PC-3 (cell line): ENCODE results near the gene ZNF648. TPM values are rescaled to one million over a fixed set of nuclear protein-coding genes. Genes with fewer than 3 reads are reported as not detected.

Source experiments
- ATAC-seq: fragments of 200-7000 bp; cut with Tn5 transposase; 2 replicates; pipeline ENCODE4 v1.9.1; 2020; ENCODE audit warnings: mild to moderate bottlenecking, moderate library complexity
- BruUV-seq: library from RNA; stranded (reverse); fragments of 400-500 nt; replicated peaks from 2 replicates; lab custom pipeline; 2021; lab: Mats Ljungman, UMichigan
- CTCF ChIA-PET: fragments of 300-600 bp; sonication (Branson Sonifier 250); formaldehyde crosslinking; loops from one replicate; lab custom pipeline; 2022; ENCODE audit warnings: antibody characterized with exemption; lab: Charles Lee
- POLR2A ChIA-PET: fragments of 300-600 bp; sonication (Branson Sonifier 250); formaldehyde crosslinking; loops from one replicate; lab custom pipeline; 2022; ENCODE audit warnings: antibody characterized with exemption; ENCODE audit not compliant: unreplicated experiment; lab: Charles Lee
- DNase-seq: peaks from one replicate; pipeline ENCODE4 v3.0.0-alpha.2; 2015
- H2AFZ ChIP-seq: fragments of 300-600 bp; sonication (generic); 2 replicates; pipeline ENCODE4 v1.6.0; 2016; ENCODE audit warnings: antibody characterized with exemption, low read length
- H3F3A ChIP-seq: fragments of 300-600 bp; sonication (generic); one replicate; pipeline ENCODE4 v1.6.0; 2017; ENCODE audit warnings: antibody characterized with exemption, low read length, control low read depth, mild to moderate bottlenecking; ENCODE audit not compliant: unreplicated experiment
- H3K27ac ChIP-seq: fragments of 300-600 bp; sonication (generic); 2 replicates; pipeline ENCODE4 v1.5.1; 2016; ENCODE audit warnings: mild to moderate bottlenecking, low read length
- H3K27me3 ChIP-seq: fragments of 300-600 bp; sonication (generic); 2 replicates; pipeline ENCODE4 v1.6.1; 2016; ENCODE audit warnings: low read length, mixed read lengths
- H3K36me3 ChIP-seq: fragments of 300-600 bp; sonication (generic); 2 replicates; pipeline ENCODE4 v1.6.1; 2016; ENCODE audit warnings: low read depth, mixed run types, low read length, mixed read lengths
- H3K4me1 ChIP-seq: fragments of 300-600 bp; sonication (generic); 2 replicates; pipeline ENCODE4 v1.5.1; 2016; ENCODE audit warnings: low read length; ENCODE audit not compliant: insufficient read depth
- H3K4me2 ChIP-seq: fragments of 300-600 bp; sonication (generic); 2 replicates; pipeline ENCODE4 v1.6.0; 2016; ENCODE audit warnings: low read length
- H3K4me3 ChIP-seq: fragments of 300-600 bp; sonication (generic); 2 replicates; pipeline ENCODE4 v1.5.1; 2016; ENCODE audit warnings: mild to moderate bottlenecking, low read length, mixed read lengths
- H3K79me2 ChIP-seq: fragments of 300-600 bp; sonication (generic); 2 replicates; pipeline ENCODE4 v1.6.1; 2017; ENCODE audit warnings: low read length, mixed read lengths
- H3K9ac ChIP-seq: fragments of 300-600 bp; sonication (generic); 2 replicates; pipeline ENCODE4 v1.6.0; 2016; ENCODE audit warnings: mild to moderate bottlenecking, low read length
- H3K9me2 ChIP-seq: fragments of 300-600 bp; sonication (generic); replicated peaks from 2 replicates; pipeline ENCODE4 v1.6.1; 2016; ENCODE audit warnings: mixed run types, low read length, mixed read lengths
- H3K9me3 ChIP-seq: fragments of 300-600 bp; sonication (generic); 2 replicates; pipeline ENCODE4 v1.6.1; 2016; ENCODE audit warnings: low read length, mixed read lengths
- H4K20me1 ChIP-seq: fragments of 300-600 bp; sonication (generic); 2 replicates; pipeline ENCODE4 v1.6.1; 2016; ENCODE audit warnings: low read length, mixed read lengths
- EZH2 ChIP-seq: fragments of 300-600 bp; sonication (generic); IDR thresholded peaks from one replicate; pipeline ENCODE4 v1.6.1; 2017; ENCODE audit warnings: antibody characterized with exemption, mild to moderate bottlenecking, low read length; ENCODE audit not compliant: unreplicated experiment
- EZH2phosphoT487 ChIP-seq: fragments of 300-600 bp; sonication (generic); IDR thresholded peaks from 2 replicates; pipeline ENCODE4 v1.6.1; 2018; ENCODE audit warnings: mild to moderate bottlenecking, antibody characterized with exemption, low read length, borderline replicate concordance
- intact Hi-C: fragments of 100-400 bp; cut with micrococcal nuclease; formaldehyde crosslinking; loops from 2 replicates; pipeline ENCODE4 v1.9.0; 2023
- total RNA-seq: library from RNA; depleted of rRNA; stranded (reverse); fragments of >200 nt; gene quantifications from 2 replicates; pipeline ENCODE4 v1.2.3, GENCODE V29; 2014
- TF ChIP-seq, protein P1 (sequence below): fragments of 300-600 bp; sonication (generic); conservative IDR thresholded peaks from 2 replicates; pipeline ENCODE4 v1.5.1; 2017; ENCODE audit warnings: antibody characterized with exemption, low read depth, mild to moderate bottlenecking, low read length

Gene ZNF648
- total RNA-seq, 1 experiment from 2014 or later, result not detected

DNA sequence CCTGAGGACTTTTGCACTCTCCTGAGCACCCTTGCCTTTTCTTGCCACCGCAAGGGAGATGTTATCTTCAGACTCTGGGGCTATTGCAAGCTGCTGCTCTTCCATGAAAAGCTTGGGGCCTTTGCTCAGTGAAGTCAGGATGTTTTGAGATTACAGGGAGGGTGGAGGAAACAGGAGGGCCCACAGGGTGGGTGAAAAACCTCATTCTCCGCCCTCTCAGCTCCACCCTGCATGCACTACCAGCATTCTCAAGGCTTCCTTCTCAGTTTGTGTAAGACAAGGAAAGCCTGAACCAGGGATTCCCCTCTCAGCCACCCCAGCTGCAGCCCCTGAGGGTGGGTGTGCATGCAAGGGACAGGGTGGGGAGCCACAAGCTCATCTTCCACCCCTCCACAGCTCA lies 25.8 kb upstream of the ZNF648 start:
- Histone ChIP-seq H3K27ac (no peak overlapping the region), H3K79me2 (no peaks in the 10 kb centered on the region), H4K20me1 (no peaks in the 10 kb centered on the region), H3K9me2 (no peaks in the 10 kb centered on the region), H3K27me3 (no peaks in the 10 kb centered on the region), H3K4me2 (no peak overlapping the region), H3F3A (no peaks in the 10 kb centered on the region), H3K4me3 (no peak overlapping the region), H3K4me1 (peaks cover 15% of the 10 kb centered on the region), H2AFZ (no peak overlapping the region), H3K9me3 (no peaks in the 10 kb centered on the region), H3K36me3 (no peaks in the 10 kb centered on the region), H3K9ac (no peak overlapping the region)
- CTCF ChIA-PET, result no interaction called here
- BruUV-seq, result no TSS peak
- intact Hi-C loops, result loop anchor here (10.0 kb wide), 4 partner anchors 97 to 697 kb away; partner anchors contain the start of gene NPL
- no peak for DNase-seq
- TF ChIP-seq EZH2phosphoT487 (no peak), EZH2 (no peak)
- TF ChIP-seq, protein P1, sequence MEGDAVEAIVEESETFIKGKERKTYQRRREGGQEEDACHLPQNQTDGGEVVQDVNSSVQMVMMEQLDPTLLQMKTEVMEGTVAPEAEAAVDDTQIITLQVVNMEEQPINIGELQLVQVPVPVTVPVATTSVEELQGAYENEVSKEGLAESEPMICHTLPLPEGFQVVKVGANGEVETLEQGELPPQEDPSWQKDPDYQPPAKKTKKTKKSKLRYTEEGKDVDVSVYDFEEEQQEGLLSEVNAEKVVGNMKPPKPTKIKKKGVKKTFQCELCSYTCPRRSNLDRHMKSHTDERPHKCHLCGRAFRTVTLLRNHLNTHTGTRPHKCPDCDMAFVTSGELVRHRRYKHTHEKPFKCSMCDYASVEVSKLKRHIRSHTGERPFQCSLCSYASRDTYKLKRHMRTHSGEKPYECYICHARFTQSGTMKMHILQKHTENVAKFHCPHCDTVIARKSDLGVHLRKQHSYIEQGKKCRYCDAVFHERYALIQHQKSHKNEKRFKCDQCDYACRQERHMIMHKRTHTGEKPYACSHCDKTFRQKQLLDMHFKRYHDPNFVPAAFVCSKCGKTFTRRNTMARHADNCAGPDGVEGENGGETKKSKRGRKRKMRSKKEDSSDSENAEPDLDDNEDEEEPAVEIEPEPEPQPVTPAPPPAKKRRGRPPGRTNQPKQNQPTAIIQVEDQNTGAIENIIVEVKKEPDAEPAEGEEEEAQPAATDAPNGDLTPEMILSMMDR, result no peak
- ATAC-seq, result no peak
- POLR2A ChIA-PET, result no interaction called here

DNA sequence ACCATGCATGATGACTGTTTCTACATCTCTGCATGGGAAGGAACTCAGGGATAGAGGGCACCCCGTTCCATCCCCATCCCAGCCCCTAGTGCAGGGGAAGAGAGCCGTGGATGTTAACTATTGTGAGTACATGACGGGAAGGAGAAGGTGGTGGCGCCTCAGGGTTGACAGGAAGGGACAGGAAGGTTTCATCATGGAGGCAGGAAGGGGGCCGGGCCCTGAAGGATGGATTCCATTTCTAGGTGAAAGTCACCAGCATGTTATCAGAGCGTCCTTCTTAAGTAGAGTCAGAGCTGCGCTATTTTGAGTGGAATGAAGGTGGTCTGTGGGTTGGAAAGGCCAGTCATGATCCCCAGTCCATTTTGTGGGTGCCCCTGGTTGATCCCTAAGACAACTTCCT lies 25.1 kb upstream of the ZNF648 start:
- no peak for ATAC-seq

DNA sequence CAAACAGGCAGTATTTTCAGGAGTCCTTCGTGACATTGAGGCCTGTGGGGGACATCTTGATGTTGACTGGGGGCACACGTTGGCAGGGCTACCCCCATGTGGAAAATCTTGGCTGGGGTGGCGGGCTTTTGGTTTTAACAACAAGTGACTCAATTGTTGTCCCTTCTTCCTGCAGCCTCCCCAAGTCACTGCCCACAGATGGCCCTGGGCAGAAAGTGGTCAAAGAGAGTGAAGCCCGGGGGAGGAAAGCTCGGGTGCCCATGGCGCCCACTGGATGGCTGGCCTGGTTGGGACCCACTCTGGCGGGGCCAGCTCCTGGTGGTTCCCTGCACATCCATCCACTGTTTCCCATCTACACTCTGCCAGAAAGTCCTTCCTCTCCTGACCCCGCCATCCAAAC lies 24.6 kb upstream of the ZNF648 start:
- H3F3A ChIP-seq, result no peaks in the 10 kb centered on the region
- DNase-seq (no peak), ATAC-seq (no peak)
- H3K4me2 ChIP-seq, result no peak overlapping the region
- H3K36me3 ChIP-seq, result no peaks in the 10 kb centered on the region
- H3K4me3 ChIP-seq, result no peak overlapping the region
- no peak overlapping the region for H3K27ac ChIP-seq
- H2AFZ ChIP-seq, result no peak overlapping the region
- no peak for TF ChIP-seq EZH2phosphoT487
- TF ChIP-seq EZH2, result no peak
- TF ChIP-seq, protein P1, result no peak
- ChIA-PET POLR2A (no interaction called here), CTCF (no interaction called here)
- H3K27me3 ChIP-seq, result no peaks in the 10 kb centered on the region
- no peaks in the 10 kb centered on the region for H3K9me3 ChIP-seq
- no peaks in the 10 kb centered on the region for H4K20me1 ChIP-seq
- no TSS peak for BruUV-seq
- peaks cover 15% of the 10 kb centered on the region for H3K4me1 ChIP-seq
- intact Hi-C loops, result loop anchor here (10.0 kb wide), 4 partner anchors 99 to 699 kb away; partner anchors contain the start of gene NPL
- H3K9ac ChIP-seq, result no peak overlapping the region
- no peaks in the 10 kb centered on the region for H3K9me2 ChIP-seq
- no peaks in the 10 kb centered on the region for H3K79me2 ChIP-seq

More for the DNA sequence above, 25.1 kb upstream of the ZNF648 start:
- H3K9ac ChIP-seq, result no peak overlapping the region
- BruUV-seq, result no TSS peak
- H3K79me2 ChIP-seq, result no peaks in the 10 kb centered on the region
- POLR2A ChIA-PET, result no interaction called here
- H3K4me3 ChIP-seq, result no peak overlapping the region
- H3K36me3 ChIP-seq, result no peaks in the 10 kb centered on the region
- peaks cover 15% of the 10 kb centered on the region for H3K4me1 ChIP-seq
- no peaks in the 10 kb centered on the region for H3K27me3 ChIP-seq
- no peaks in the 10 kb centered on the region for H4K20me1 ChIP-seq
- H2AFZ ChIP-seq, result no peak overlapping the region
- no peak overlapping the region for H3K27ac ChIP-seq
- CTCF ChIA-PET, result no interaction called here
- H3K9me2 ChIP-seq, result no peaks in the 10 kb centered on the region
- H3K4me2 ChIP-seq, result no peak overlapping the region
- intact Hi-C loops, result loop anchor here (10.0 kb wide), 4 partner anchors 98 to 698 kb away; partner anchors contain the start of gene NPL
- TF ChIP-seq, protein P1, result no peak
- TF ChIP-seq EZH2, result no peak
- TF ChIP-seq EZH2phosphoT487, result no peak
- no peaks in the 10 kb centered on the region for H3F3A ChIP-seq
- DNase-seq, result no peak
- no peaks in the 10 kb centered on the region for H3K9me3 ChIP-seq
